HG03039 (cell line): Measurements from ENCODE around the gene SIGLEC14.
A peak's percentile ranks its signal among the peaks of the same experiment; 100 is the strongest.

Experiments
- ATAC-seq: cut with Tn5 transposase; IDR thresholded peaks from one replicate; pipeline ENCODE4 v1.9.1; 2021; ENCODE audit warnings: mild to moderate bottlenecking, moderate library complexity; ENCODE audit not compliant: unreplicated experiment

Gene SIGLEC14

DNA sequence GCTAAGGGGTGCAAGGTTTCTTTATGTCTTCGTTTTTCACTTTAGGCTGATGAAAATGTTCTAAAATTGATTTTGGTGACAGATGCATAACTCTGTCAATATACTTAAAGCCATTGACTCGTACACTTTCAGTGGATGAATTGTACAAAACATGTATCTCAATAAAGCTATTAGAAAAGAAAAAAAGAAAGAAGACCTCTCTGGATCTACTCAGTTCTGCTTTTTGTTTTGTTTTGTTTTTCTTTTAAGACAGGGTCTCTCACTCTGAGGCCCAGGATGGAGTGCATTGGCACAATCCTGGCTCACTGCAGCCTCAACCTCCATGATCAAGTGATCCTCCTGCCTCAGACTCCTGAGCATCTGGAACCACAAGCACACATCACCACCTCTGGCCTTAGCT, 19.9 kb downstream of the SIGLEC14 start:
- ATAC-seq, result no peak

DNA sequence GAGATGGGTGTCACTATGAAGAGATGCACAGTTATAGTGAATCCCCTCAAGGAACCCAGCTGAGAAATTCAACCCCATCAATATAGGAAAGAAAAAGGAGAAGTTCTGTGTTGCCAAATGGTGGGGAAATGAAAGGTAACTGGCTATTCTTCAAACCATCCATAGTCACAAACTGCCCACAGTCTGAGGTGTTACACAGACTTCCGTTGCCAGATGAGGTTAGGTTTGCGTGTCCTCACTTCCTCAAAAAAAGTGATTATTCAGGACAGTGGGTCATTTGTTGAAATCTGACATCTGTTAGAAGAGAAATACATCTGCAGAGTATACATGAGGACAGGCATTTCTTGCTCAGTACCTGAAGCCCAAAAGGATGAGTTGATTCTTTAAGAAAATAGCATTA, 25.4 kb downstream of the SIGLEC14 start:
- no peak for ATAC-seq

DNA sequence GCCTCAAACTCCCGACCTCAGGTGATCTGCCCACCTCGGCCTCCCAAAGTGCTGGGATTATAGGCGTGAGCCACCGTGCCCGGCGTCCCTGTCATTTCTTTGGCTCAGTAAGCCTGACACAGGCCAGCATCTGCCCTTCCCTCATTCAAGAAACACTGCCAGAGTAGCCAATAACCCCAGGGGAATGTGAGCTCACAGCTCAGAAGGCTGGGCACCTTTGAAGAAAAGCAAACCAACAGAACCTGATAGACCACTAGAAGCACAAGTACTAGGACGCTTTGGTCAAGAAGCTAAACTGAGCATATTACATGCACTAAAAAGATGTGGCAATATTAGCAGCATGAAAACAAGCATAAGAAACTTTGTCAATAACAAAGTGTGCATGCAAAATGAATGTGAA, 30.6 kb downstream of the SIGLEC14 start:
- no peak for ATAC-seq

DNA sequence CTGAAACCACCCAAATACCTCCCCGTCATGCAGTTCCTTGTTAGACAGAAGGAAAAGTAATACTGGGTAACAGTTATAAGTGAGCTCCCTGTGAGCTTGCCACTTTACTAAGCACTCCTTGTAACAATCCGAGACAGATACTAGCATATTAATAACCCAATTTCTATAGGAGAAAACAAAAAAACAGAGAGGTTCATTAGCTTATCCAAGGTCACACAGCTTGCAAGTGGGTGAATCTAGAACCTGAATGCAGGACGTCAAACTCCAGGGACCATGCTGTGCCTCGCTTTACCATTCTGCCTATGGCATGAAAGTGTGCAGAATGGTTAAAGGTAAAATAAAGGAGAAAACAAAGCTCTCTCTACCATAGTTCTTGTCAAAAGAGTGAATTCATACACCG, 31.8 kb downstream of the SIGLEC14 start:
- no peak for ATAC-seq

DNA sequence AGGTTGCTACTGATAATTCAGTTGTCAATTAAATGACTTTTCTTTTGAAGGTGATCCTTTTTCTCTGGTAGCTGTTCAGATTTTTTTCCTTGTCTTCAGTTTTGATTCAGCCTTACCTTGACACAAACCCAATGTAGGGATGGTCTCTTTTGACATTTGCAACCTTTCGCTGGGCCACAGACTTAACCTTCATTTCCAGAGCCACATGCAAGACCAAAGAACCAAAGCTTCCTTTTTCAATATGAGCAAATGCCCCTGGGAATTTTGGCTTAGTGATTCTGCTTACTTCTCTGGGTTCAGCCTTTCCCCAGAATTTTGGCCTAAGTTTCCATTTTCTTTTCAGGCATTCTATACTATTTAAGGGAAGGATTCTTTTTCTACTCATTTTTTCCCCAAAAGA, 36.0 kb downstream of the SIGLEC14 start:
- ATAC-seq, result no peak

DNA sequence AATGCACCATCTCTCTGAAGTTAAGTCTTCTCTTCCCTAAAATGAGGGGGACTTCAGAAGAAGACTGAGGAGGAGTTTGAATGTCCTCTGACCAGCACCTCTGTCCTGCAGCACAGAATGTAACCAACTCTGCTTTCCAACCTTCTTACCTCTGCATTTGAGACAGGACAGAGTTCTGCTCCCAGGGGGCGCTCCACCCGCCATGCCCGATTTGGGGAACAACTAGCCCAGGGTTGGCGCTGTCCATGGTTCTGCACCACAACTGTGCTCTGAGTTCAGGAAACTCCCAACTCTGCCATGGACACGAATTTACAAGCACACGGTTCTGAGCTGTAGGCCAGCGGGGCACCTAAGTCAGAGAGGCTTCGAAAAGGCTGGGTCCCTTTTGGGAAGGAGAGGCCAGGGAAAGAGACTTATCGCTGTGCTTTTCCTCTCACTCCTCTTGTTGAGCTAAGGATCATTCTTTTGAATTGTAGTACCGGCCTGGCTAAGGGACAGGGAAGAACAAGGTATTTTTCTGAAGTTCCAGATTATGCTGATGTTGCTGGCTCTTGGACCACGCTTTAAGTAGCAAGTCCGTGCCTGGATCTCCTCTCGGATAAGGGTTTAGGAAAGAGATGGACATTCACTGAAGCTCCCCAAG, 38.6 kb downstream of the SIGLEC14 start:
- no peak for ATAC-seq

DNA sequence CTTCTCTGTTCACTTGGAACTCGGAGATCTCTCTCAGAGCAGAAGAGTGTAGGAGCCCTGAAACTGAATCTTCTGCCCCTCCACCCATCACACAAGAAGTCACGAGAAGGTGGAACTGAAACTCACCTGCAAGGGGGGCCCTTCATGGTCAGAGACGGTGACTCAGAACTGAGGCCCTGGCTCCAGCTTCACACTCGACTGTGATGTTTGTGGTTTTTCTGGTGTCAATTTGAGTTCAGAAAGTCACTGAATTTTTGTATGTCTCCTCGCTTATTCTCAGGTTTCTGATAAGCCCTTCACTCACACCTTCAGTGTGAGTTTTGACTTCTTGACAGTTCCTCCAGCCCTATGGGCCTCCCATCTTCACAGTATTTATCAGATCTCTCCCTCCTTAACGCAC, 39.5 kb downstream of the SIGLEC14 start:
- peak; percentile 88 for ATAC-seq

DNA sequence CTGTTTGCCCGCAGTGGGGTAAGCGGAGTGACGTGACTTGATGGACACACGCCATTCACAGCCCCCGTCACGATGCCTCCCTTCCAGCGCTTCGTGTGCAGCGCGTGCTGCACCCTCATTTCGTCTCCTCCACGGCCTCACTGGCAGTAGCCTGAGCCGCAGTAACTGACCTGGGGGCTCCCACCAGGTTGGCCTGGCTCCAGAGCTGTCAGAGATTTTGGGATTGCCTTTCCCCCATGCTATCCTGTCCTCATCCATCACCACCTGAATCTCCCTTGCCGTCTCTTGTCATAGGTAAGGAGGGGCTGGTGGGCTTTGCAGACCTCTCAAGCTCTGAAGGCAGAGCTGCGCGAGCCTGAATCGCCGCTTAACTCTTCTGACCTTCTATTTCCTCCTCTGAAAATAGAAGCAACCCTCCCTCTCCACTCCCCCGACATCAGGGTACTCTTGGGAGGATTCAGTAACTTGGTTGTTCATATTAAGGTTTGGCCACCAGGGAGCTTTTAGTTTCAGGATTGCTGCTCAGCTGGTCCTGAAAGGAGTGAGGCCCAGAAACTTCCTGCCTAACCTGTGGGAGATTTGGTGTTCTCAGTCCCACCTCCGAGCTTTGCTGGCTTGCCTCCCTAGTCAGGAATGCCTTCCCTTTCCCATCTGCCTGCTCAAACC, 44.3 kb downstream of the SIGLEC14 start:
- no peak for ATAC-seq

DNA sequence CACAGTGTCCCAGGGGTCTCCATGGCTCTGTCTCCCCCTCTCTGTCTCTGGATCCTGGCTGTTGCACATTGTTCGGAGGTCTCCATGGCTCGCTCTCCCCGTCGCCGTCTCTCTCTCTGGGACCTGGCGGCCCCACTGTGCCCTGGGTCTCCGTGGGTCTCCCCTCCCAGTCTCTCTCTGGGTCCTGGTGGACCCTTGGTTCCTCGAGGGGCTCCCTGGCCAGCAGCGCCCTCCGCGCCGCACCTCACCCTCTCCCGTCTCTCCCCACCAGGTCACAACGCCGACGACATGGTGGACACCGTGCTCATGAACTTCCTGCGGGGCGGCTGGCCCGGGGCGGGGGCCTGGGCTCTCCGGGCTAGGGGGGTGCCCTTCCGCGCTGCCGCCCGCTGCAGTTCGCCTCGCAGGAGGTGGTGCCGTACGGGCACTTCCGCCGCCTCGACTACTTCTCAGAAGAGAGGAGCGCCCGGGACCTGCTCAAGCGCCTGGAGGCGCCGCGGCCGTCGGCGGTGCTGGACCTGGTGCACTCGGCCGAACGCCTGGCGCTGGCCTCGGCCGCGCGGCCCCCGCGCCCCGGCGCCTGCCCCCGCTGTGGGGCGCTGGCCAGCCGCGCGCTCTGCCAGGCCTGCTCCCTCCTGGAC, 45.6 kb downstream of the SIGLEC14 start:
- no peak for ATAC-seq

DNA sequence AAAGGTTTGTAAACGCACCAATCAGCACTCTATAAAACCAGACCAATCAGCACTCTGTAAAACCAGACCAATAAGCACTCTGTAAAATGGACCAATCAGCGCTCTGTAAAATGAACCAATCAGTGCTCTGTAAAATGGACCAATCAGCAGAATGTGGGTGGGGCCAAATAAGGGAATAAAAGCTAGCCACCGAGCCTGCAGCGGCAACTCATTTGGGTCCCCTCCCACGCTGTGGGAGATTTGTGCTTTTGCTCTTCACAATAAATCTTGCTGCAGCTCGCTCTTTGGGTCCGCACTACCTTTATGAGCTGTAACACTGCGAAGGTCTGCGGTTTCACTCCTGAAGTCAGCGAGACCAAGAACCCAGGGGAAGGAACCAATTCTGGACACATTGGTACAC, 47.5 kb downstream of the SIGLEC14 start:
- no peak for ATAC-seq

DNA sequence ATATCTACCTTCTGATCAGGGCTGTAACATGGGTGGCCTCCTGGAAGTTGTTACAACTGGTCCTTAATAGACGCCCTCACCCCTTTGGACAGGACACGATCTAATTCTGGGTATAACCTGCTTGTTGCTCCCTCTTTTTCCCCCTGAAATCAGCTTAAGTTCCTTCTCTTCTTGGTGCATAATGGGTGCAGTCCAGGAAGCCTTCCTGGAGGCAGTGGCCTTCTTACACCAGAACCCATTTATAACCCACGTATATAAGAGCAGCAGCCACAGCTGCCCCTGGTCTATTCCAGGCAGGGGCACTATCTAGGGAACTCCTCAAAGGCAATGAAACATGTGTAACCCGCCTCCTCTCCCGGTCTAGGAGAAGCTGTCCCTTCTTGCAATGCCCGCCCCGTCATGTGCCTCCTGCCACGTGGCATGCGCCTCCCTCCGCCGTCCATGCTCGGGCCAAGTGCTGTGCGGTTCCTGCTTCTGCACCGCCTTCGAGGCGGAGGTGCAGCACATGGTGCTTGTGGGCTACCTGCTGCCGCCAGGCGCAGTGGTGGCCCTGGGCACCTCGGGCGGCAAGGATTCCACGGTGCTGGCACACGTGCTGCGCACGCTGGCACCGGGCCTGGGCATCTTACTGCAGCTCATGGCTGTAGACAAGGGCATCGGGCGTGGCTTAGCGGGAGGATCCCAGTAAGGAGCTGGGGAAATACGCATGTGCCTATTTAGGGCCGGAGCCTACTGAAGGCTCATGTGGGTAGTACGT, 48.3 kb downstream of the SIGLEC14 start:
- ATAC-seq, result no peak

DNA sequence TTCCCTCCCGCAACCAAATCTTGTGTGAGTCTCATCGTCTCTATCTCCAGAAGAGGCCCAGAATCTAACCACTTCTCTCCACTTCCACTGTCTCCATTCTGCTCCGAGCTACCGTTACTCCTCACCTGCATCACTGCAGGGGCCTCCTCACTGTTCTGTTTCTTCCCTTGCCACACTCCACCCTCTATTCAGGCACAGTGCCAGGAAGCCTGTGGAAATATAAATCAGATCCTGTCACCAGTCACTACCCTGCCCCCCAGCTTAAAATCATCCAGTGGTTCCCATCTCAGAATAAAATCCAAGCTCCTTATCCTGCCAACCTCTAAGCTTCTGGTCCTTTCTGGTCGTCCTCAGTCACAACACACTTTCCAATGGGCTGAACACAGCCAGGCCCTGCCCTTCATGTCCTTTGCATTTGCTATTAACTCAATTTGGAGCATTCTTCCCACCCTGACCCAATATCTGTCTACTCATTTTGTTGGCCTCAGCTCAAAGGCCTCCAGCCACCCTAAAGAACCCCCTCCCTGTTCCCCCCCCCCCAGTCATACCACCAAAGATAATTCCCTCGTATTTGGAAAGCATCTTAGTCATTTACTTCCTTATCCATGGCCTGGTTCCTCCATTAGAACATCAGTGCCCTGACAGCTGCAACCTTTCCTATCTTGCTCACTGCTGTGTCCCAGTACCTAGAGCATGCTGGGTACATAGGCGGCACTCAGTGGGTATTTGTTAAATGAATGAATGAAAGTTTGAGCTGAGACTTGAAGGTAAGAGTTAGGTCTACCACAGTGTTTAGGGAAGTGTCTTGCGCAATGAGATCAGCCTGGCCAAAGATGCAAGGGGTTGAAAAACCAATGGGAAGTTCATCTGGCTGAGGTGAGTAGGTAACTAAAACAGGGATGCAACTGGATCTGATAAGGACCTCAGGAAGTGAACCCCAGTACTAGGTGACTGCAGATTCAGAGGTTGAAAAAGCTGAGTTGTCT, 51.1 kb downstream of the SIGLEC14 start:
- ATAC-seq, result no peak

DNA sequence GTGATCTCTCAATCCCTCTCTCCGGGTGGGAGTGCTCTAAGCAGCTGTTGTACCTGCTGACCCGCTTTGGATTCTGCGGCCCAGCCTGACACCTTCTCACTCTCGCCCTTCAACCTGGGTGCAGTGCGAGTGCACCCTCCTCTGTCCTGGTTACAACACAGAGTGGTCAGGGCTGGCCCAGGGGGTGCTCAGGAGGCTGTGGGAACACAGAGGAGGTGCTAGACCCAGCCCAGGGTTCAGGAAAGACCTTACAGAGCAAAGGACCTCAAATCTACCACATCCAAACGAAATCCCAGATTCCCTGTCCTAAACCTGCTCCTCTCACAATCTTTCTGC, 51.9 kb downstream of the SIGLEC14 start:
- ATAC-seq, result no peak

DNA sequence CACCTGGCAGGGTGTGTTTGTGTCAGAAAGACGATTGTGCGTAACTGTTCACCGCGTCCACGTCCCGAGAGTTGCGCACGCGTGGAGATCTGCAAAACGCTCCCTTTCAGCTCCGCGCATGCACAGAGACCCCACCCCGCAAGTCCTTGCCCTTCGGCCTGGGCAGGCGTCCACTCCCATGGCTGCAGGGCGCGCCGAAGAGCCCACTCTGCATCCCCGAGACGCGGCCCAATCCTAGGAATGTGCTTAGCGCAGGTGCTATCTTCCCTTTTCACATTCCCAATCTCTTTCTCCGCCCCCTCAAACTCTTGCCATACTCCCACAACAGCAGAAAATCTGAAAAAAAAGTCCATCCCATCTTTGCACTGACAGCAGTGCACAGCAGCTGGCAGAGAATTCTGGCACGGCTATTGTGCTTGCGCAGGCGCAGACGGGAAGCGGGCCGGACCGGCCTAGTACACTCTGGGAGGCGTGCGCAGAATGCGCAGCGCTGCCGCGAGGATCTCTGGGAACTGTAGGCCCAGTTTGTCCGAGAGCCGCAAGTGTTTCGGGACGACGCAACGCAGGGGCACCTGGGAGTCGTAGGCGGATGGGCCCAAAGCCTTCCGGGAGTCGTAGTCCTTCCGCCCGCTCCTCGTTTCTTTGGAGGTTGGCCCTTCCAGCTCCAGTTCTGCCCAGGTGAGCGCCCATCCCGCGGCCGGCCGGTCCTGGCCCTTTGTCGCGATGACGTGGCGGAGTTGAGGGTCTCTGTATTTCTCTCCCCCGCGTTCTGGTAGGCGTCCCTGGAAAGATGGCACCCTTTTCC, 52.5 kb downstream of the SIGLEC14 start:
- peak; percentile 97 for ATAC-seq

DNA sequence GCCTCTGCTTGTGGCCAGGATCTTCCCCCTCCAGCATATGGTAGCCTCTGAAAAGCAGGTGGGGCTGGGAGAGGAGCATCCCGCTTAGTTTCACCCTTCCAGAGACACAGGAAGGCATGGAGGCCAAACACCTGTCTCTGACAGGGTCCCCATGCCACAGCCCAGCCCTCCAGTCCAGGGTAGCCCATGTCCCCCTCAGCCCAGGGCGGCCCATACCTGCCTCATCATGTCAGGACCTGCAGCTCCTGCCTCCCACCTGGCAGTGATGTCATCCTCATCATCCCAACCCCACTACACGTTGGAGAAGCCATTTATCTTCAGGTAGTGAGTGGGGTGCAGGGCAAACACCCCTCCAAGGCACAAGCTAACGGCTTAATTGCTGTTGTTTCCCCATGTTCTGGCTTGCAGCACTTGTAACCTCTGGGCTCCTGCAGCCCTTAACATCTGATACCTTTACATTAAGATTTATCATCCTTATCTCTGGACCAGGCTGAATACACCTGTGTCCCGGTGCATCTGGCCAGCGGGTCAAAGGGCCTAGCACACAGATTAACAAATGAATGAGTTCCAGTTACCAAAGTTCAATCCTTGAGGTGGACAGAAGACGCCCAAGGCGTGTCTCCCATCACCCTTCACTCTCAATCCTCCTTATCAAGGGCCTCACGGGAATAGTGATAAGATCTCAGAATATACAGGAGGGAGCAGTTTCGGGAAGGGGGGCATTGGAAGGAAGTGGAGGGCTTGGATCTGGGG, 53.3 kb downstream of the SIGLEC14 start:
- ATAC-seq, result no peak
